ENCODE results near the gene RTBDN.
"Not testable (repeated sequence)": the region's sequence is repeated elsewhere in the genome, so short reads cannot be mapped to it uniquely, and the experiment has no call there.

RTBDN gene

DNA sequence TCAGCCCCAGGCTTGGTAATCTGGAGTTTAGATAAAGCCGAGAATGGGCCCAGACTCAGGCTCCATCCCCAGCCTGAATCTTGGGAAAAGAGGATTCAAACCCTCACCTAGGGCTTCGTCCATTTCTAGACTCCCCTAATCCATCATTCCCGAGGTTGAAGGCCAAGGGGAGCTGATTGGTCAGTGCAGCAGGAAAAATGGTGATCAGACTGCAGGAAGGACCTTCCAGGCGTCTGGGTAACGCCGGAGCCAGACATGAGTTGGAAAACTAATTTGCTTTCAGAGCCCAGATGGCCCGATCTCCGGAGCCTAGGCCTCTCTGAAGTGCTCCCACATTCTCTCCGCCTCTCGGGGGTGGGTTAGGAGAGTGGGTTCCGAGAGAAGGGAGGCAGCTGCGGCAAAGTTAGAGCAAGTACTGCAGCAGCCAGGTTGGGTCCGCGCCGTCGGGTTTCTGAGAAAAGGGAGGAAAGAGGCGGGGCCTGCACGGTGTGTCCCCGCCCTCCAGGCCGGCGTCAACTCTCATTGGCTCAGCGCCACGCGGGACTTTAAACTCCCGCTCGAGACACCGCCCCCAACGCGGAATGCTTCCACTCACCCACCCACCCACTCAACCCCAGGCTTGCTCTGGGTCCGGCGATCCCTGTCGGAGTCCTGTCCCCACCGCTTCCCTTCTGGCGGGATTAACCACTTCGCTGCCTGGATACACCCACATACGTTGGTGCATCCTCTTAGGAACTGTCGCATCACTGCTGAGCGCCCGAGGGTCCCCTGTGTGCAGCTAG lies 788 bp upstream of the RTBDN start:
- peaks cover 10% of the 10 kb centered on the region for H3K4me1 ChIP-seq (ENCODE audit: control insufficient read depth, low read depth, low read length)
- H3K4me3 ChIP-seq (ENCODE audit: low read length) = peak overlapping the region; percentile 53
- H3K9me3 ChIP-seq (ENCODE audit: control insufficient read depth, low read depth, low read length) = no peaks in the 10 kb centered on the region
- no peaks in the 10 kb centered on the region for H3K36me3 ChIP-seq (ENCODE audit: control insufficient read depth, low read depth, low read length)
- H3K9ac ChIP-seq (ENCODE audit: low read length) = no peak overlapping the region
- peaks cover 64% of the 10 kb centered on the region for H3K27me3 ChIP-seq (ENCODE audit: control insufficient read depth, insufficient read depth, low read length)
- H3K27ac ChIP-seq (ENCODE audit: low read length) = no peak overlapping the region

DNA sequence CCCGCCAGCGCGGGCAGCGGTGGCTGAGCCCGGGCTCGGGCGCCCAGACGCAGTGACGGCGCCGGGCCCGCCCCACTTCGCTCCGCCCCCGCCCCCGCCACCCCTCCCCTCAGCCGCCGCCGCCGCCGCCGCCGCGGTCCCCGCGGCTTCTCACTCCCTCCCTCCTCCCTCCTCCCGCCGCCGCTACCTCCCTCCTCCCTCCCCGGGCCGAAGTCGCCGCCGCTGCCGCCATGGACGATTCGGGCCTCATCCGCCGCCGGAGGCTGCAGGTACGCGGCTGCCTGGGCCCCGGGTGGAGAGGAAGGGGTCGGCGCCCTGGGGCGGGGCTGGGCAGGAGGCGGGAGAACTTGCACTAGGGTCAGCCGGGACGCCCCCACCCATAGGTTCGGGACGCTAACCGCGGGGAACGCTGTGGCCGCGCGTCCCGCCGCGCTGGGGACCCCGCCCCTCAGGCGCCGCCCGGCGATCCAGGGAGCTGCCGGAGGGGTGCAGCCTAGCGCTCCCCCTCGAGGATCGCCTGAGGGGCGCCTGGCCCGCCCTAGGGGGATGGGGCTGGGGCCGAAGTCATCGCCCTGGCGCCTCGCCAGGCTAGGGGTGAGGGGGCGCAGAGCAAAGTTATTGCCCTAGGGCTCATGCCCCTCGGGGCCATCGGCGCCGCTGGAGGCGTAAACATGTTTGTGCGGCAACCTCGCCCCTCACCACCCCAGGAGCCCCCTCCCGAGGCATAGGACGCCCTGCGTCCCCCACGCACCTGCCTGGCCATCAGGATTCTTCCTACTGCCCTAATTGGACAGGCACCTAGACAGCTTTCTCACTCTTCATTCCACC lies 427 bp downstream of the RTBDN start:
- Histone ChIP-seq H3K4me3 (ENCODE audit: low read length) (peak overlapping the region; percentile 53), H3K9me3 (ENCODE audit: control insufficient read depth, low read depth, low read length) (no peaks in the 10 kb centered on the region), H3K36me3 (ENCODE audit: control insufficient read depth, low read depth, low read length) (no peaks in the 10 kb centered on the region), H3K9ac (ENCODE audit: low read length) (no peak overlapping the region), H3K4me1 (ENCODE audit: control insufficient read depth, low read depth, low read length) (peaks cover 4% of the 10 kb centered on the region), H3K27ac (ENCODE audit: low read length) (no peak overlapping the region), H3K27me3 (ENCODE audit: control insufficient read depth, insufficient read depth, low read length) (peaks cover 57% of the 10 kb centered on the region)

DNA sequence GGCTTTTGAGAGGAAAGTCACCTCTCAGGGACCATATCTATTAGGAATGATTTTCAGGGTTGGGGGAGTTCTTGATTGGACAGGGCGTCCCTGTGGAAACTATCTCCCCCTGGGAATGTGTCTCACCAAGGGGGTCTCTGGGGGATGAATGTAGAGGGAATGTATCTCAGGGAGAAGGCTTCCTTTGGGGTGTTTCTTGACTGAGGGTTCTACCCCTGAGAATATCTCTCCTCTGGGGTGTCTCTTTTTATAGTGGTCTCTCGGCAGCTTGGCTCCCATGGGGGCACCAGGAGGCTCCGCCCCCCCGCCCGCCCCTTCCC lies 1.0 kb downstream of the RTBDN start:
- Histone ChIP-seq H3K4me1 (ENCODE audit: control insufficient read depth, low read depth, low read length) (peaks cover 3% of the 10 kb centered on the region), H3K27me3 (ENCODE audit: control insufficient read depth, insufficient read depth, low read length) (peaks cover 55% of the 10 kb centered on the region), H3K36me3 (ENCODE audit: control insufficient read depth, low read depth, low read length) (no peaks in the 10 kb centered on the region), H3K9ac (ENCODE audit: low read length) (no peak overlapping the region), H3K9me3 (ENCODE audit: control insufficient read depth, low read depth, low read length) (no peaks in the 10 kb centered on the region), H3K27ac (ENCODE audit: low read length) (no peak overlapping the region), H3K4me3 (ENCODE audit: low read length) (peak overlapping the region; percentile 34)

DNA sequence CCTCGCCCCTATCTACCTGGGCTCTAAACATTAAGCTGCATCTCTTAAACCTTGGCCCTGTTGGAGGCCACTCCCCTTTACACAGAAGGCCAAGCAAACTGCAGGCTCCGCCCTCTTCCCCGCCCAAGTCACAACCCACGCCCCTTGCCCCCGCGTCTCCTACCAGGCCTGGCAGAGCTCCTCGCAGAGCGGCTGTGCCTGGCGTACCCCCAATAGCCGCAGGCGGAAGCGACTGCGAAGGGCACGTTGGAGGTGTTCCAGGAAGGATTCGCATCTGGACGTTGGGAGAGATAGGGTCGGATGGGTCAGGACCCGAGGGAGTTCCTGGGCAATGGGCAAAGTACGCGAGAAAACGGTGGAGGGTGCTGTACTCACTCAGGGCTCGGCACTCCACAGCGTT lies 5.9 kb downstream of the RTBDN start:
- H3K36me3 ChIP-seq (ENCODE audit: control insufficient read depth, low read depth, low read length) = no peaks in the 10 kb centered on the region
- H3K9ac ChIP-seq (ENCODE audit: low read length) = no peak overlapping the region
- H3K9me3 ChIP-seq (ENCODE audit: control insufficient read depth, low read depth, low read length) = no peaks in the 10 kb centered on the region
- peak overlapping the region; percentile 11 for H3K4me3 ChIP-seq (ENCODE audit: low read length)
- H3K27ac ChIP-seq (ENCODE audit: low read length) = no peak overlapping the region
- peaks cover 23% of the 10 kb centered on the region for H3K27me3 ChIP-seq (ENCODE audit: control insufficient read depth, insufficient read depth, low read length)
- peaks cover 3% of the 10 kb centered on the region for H3K4me1 ChIP-seq (ENCODE audit: control insufficient read depth, low read depth, low read length)

DNA sequence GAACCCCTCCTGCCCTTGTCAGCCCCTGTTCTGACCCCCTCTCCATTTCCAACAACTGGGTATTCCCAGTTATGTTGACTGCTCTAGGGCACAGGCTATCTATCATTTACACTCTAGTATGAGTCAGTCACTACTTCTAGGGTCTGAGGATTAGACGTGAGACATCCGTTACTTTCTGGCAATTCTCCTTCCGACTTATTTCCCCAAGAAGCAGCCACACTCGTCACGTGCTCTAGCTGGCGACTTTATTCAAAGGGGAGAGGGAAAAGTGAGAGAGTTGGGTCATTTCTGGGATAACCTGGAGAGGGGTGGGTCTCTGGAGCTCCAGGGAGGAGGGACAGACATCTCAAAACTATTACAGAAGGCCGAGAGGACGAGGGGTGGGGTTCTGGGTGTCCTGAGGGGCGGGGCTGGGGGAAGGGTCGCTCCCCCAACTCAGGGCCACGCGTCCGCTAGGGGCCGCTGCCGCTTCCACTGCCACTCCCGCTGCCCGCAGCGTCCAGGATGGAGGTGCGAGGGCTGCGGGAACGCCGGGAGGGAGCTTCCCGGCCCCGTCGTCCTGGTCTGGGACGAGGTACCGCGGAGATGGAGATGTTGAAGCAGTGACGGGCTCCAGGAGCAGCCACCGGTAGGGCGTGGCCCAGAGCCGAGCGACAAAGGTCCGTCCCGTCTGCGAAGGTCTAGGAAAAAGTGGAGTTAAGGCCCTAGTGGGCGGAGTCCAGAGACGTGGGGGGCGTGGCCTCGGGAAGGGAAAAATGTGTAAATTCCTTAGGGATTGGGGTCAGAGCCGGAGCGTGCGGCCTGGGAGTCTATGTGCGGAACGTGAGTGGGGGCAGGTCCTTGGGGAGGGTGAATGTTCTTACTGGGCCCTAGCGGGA lies 8.9 kb downstream of the RTBDN start:
- Histone ChIP-seq H3K9ac (ENCODE audit: low read length) (no peak overlapping the region), H3K27me3 (ENCODE audit: control insufficient read depth, insufficient read depth, low read length) (no peaks in the 10 kb centered on the region), H3K9me3 (ENCODE audit: control insufficient read depth, low read depth, low read length) (no peaks in the 10 kb centered on the region), H3K4me3 (ENCODE audit: low read length) (peak overlapping the region; percentile 43), H3K4me1 (ENCODE audit: control insufficient read depth, low read depth, low read length) (no peaks in the 10 kb centered on the region), H3K27ac (ENCODE audit: low read length) (no peak overlapping the region), H3K36me3 (ENCODE audit: control insufficient read depth, low read depth, low read length) (no peaks in the 10 kb centered on the region)

DNA sequence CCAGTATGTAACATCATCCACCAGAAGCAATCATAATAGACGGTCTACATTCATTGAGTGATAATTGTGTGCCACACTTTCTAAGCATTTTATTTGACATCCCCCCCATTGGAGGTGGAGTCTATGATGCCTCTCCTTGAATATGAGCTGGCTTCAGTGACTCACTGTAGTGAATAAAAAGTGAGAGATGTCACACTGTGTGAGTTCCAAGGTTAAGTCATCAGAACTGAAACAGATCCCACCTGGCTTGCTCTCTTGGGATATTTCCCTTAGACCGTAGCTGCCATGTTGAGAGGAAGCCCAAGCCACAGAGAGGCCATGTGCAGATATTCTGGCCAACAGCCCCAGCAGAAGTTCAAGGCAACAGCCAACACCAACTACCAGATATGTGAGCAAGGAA lies 12.6 kb downstream of the RTBDN start:
- H3K27ac ChIP-seq (ENCODE audit: low read length) = no peak overlapping the region
- no peak overlapping the region for H3K4me3 ChIP-seq (ENCODE audit: low read length)
- no peak overlapping the region for H3K9ac ChIP-seq (ENCODE audit: low read length)
- H3K36me3 ChIP-seq (ENCODE audit: control insufficient read depth, low read depth, low read length) = no peaks in the 10 kb centered on the region
- no peaks in the 10 kb centered on the region for H3K9me3 ChIP-seq (ENCODE audit: control insufficient read depth, low read depth, low read length)
- H3K27me3 ChIP-seq (ENCODE audit: control insufficient read depth, insufficient read depth, low read length) = no peaks in the 10 kb centered on the region
- no peaks in the 10 kb centered on the region for H3K4me1 ChIP-seq (ENCODE audit: control insufficient read depth, low read depth, low read length)

DNA sequence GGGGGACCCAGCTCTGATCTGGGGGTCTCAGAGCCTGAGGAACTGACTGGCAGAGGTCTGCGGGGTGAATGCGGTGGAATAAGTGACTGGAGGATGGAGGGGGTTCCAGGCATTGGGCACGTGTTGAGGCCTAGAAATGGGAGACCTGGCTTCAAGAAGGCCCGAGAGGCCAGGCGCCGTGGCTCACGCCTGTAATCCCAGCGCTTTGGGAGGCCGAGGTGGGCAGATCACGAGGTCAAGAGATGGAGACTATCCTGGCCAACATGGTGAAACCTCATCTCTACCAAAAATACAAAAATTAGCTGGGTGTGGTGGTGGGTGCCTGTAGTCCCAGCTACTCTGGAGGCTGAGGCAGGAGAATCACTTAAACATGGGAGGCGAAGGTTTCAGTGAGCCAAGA lies 16.6 kb downstream of the RTBDN start:
- not testable (repeated sequence) for H3K27me3 ChIP-seq (ENCODE audit: control insufficient read depth, insufficient read depth, low read length); H3K9me3 ChIP-seq (ENCODE audit: control insufficient read depth, low read depth, low read length); H3K27ac ChIP-seq (ENCODE audit: low read length); H3K36me3 ChIP-seq (ENCODE audit: control insufficient read depth, low read depth, low read length); H3K4me1 ChIP-seq (ENCODE audit: control insufficient read depth, low read depth, low read length); H3K9ac ChIP-seq (ENCODE audit: low read length); H3K4me3 ChIP-seq (ENCODE audit: low read length)

DNA sequence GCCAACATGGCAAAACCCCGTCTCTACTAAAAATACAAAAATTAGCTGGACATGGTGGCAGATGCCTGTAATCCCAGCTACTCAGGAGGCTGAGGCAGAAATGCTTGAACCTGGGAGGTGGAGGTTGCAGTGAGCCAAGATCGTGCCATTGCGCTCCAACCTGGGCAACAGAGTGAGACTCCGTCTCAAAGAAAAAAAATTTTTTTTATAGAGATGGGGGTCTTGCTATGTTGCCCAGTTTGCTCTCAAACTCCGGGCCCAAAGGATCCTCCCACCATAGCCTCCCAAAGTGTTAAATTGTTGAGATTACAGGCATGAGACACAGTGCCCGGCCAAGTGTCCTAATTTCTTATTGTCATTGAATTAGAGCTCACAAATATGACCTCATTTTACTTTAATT lies 17.2 kb downstream of the RTBDN start:
- not testable (repeated sequence) for H3K4me1 ChIP-seq (ENCODE audit: control insufficient read depth, low read depth, low read length); H3K9ac ChIP-seq (ENCODE audit: low read length); H3K36me3 ChIP-seq (ENCODE audit: control insufficient read depth, low read depth, low read length)

DNA sequence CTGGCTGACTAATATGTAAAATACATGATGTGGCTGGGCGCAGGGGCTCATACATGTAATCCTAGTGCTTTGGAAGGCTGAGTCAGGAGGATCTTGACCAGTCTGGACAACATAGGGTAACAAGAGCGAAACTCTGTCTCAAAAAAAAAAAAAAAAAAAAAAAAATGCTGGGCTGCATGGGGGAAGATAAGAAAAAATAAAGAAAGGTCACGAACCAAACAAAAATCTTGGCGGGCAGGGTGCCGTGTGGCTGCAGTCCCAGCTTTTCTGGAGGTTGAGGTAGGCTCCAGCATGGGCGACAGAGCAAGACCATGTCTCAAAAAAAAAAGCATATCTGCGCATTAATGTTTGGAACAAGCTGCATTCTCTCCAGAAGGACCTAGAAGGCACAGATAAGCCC lies 19.3 kb downstream of the RTBDN start:
- Histone ChIP-seq H3K27me3 (ENCODE audit: control insufficient read depth, insufficient read depth, low read length) (no peaks in the 10 kb centered on the region), H3K9me3 (ENCODE audit: control insufficient read depth, low read depth, low read length) (no peaks in the 10 kb centered on the region), H3K9ac (ENCODE audit: low read length) (no peak overlapping the region), H3K4me3 (ENCODE audit: low read length) (no peak overlapping the region), H3K4me1 (ENCODE audit: control insufficient read depth, low read depth, low read length) (no peaks in the 10 kb centered on the region), H3K27ac (ENCODE audit: low read length) (no peak overlapping the region), H3K36me3 (ENCODE audit: control insufficient read depth, low read depth, low read length) (peaks cover 7% of the 10 kb centered on the region)

More for the DNA sequence above, 17.2 kb downstream of the RTBDN start:
- not testable (repeated sequence) for H3K9me3 ChIP-seq (ENCODE audit: control insufficient read depth, low read depth, low read length); H3K4me3 ChIP-seq (ENCODE audit: low read length); H3K27me3 ChIP-seq (ENCODE audit: control insufficient read depth, insufficient read depth, low read length); H3K27ac ChIP-seq (ENCODE audit: low read length)

DNA sequence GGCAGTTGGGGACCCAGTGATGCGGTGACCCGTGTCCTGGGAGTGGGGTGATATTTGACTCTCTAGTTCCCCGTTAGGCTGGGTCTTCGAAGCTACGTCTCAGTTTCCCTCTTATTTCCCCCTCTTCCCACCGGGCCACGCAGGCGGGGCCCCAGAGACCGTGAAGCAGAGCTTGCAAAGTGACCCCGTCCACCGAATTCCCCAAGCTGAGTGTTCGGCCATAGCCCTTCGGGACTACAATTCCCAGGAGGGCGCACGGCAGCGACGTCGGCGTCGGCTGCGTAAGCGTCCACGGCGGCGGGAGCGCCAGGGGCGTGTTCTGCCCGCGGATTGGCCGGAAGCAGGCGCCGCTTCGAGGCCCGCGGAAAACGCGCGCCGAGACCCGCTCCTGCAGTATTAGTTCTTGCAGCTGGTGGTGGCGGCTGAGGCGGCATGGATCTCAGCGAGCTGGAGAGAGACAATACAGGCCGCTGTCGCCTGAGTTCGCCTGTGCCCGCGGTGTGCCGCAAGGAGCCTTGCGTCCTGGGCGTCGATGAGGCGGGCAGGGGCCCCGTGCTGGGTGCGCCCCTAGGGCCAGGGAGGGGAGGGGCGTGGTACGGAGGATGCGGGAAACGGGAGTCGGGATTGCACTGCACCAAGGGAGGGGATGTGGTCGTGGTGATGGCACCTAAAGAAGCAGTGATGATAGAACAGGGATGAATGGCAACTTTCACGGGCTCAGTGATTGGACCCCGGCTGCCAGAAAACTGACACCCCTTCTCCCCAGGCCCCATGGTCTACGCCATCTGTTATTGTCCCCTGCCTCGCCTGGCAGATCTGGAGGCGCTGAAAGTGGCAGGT lies 27.9 kb downstream of the RTBDN start, which contains the start of gene RNASEH2A:
TSS of gene RNASEH2A (plus strand) at position 343 of the 840 bp plus-strand sequence. CDS start at position 433, 90 bp downstream.
- H3K9ac ChIP-seq (ENCODE audit: low read length) = peak within 1 kb of the TSS; percentile 70
- peaks cover 7% of the 10 kb centered on the region for H3K27me3 ChIP-seq (ENCODE audit: control insufficient read depth, insufficient read depth, low read length)
- H3K4me3 ChIP-seq (ENCODE audit: low read length) = peak within 1 kb of the TSS; percentile 87
- H3K27ac ChIP-seq (ENCODE audit: low read length) = peak within 1 kb of the TSS; percentile 41
- H3K4me1 ChIP-seq (ENCODE audit: control insufficient read depth, low read depth, low read length) = peaks cover 8% of the 10 kb centered on the region
- H3K36me3 ChIP-seq (ENCODE audit: control insufficient read depth, low read depth, low read length) = peaks cover 15% of the 10 kb centered on the region
- no peaks in the 10 kb centered on the region for H3K9me3 ChIP-seq (ENCODE audit: control insufficient read depth, low read depth, low read length)

All from iPS-18a (cell line).